ENCODE measurements around the gene YEATS2.
A peak's percentile ranks its signal among the peaks of the same experiment; 100 is the strongest.

YEATS2 gene

GRCh38 chr3:183815563-183815940 is 118.0 kb downstream of the YEATS2 start:
- no peak for DNase-seq

GRCh38 chr3:183815951-183816475 is 118.4 kb downstream of the YEATS2 start:
- no peak for DNase-seq

- peak; percentile 14 for DNase-seq
Measured at GRCh38 chr3:183816681-183817510, 119.3 kb downstream of the YEATS2 start.

GRCh38 chr3:183817639-183818038 is 120.0 kb downstream of the YEATS2 start:
- no peak for DNase-seq

- no peak for DNase-seq
Measured at GRCh38 chr3:183818041-183818620, 120.5 kb downstream of the YEATS2 start.

GRCh38 chr3:183818706-183819624 is 121.4 kb downstream of the YEATS2 start:
- DNase-seq = no peak

GRCh38 chr3:183819831-183820230 is 122.2 kb downstream of the YEATS2 start:
- no peak for DNase-seq

GRCh38 chr3:183822631-183823030 is 125.0 kb downstream of the YEATS2 start:
- no peak for DNase-seq

- no peak for DNase-seq
Measured at GRCh38 chr3:183823963-183824362, 126.4 kb downstream of the YEATS2 start.

- peak; percentile 10 for DNase-seq
Measured at GRCh38 chr3:183824761-183825455, 127.3 kb downstream of the YEATS2 start.

- peak; percentile 68 for DNase-seq
Measured at GRCh38 chr3:183825456-183826161, 128.0 kb downstream of the YEATS2 start, which contains the start of gene MAP6D1. Gene MAP6D1 (minus strand): TSS chr3:183825577. CDS start chr3:183825547, 30 bp downstream.

GRCh38 chr3:183826448-183827250 is 129.1 kb downstream of the YEATS2 start:
- no peak for DNase-seq

GRCh38 chr3:183827809-183828537 is 130.4 kb downstream of the YEATS2 start:
- no peak for DNase-seq

- no peak for DNase-seq
Measured at GRCh38 chr3:183828538-183828870, 130.9 kb downstream of the YEATS2 start.

GRCh38 chr3:183829466-183829865 is 131.9 kb downstream of the YEATS2 start:
- DNase-seq = no peak

- DNase-seq = no peak
Measured at GRCh38 chr3:183830187-183830586, 132.6 kb downstream of the YEATS2 start.

- no peak for DNase-seq
Measured at GRCh38 chr3:183833516-183833915, 135.9 kb downstream of the YEATS2 start.

GRCh38 chr3:183837390-183837789 is 139.8 kb downstream of the YEATS2 start:
- no peak for DNase-seq

GRCh38 chr3:183837894-183838293 is 140.3 kb downstream of the YEATS2 start:
- no peak for DNase-seq

- no peak for DNase-seq
Measured at GRCh38 chr3:183839751-183840150, 142.2 kb downstream of the YEATS2 start.

All from fibroblast of skin of right biceps (primary cell).